SU-DHL-6 (cell line): ENCODE data around the gene LAMB4.

Experiments
- H2AFZ ChIP-seq: fragments of 200-600 bp; sonication (generic); 2 replicates; pipeline ENCODE4 v1.6.1; 2014; ENCODE audit warnings: low read depth, mild to moderate bottlenecking, moderate library complexity, mixed read lengths, antibody characterized with exemption, low read length; ENCODE audit not compliant: severe bottlenecking
- H3F3A ChIP-seq: fragments of 200-600 bp; shearing (Covaris generic); 2 replicates; pipeline ENCODE4 v1.6.0; 2016; ENCODE audit warnings: antibody characterized with exemption, mild to moderate bottlenecking; ENCODE audit not compliant: insufficient read depth
- H3K27ac ChIP-seq: fragments of 200-600 bp; sonication (generic); 2 replicates; pipeline ENCODE4 v1.5.1; 2016; ENCODE audit warnings: low read depth, mild to moderate bottlenecking, low read length, moderate library complexity, mixed read lengths
- H3K27me3 ChIP-seq: fragments of 200-600 bp; sonication (generic), shearing (Covaris generic); 2 replicates; pipeline ENCODE4 v1.6.0; 2014; ENCODE audit warnings: mild to moderate bottlenecking, low read length
- H3K36me3 ChIP-seq: fragments of 200-600 bp; sonication (generic); 2 replicates; pipeline ENCODE4 v1.6.1; 2014; ENCODE audit warnings: mild to moderate bottlenecking, low read length, mixed read lengths
- H3K4me2 ChIP-seq: fragments of 300-600, 200-600 bp; shearing (Covaris generic), sonication (generic); 2 replicates; pipeline ENCODE4 v1.6.0; 2014; ENCODE audit warnings: low read length, low read depth, mild to moderate bottlenecking; ENCODE audit not compliant: poor library complexity, severe bottlenecking
- H3K4me3 ChIP-seq: fragments of 200-600 bp; sonication (generic); 2 replicates; pipeline ENCODE4 v1.5.1; 2014; ENCODE audit warnings: antibody characterized with exemption, low read length, mild to moderate bottlenecking, mixed read lengths; ENCODE audit not compliant: insufficient read depth, poor library complexity, severe bottlenecking
- H3K79me2 ChIP-seq: fragments of 200-600 bp; sonication (generic); 2 replicates; pipeline ENCODE4 v1.6.1; 2014; ENCODE audit warnings: mild to moderate bottlenecking, low read length, moderate library complexity; ENCODE audit not compliant: insufficient read depth
- H3K9ac ChIP-seq: fragments of 200-600 bp; sonication (generic); 2 replicates; pipeline ENCODE4 v1.7.0; 2014; ENCODE audit warnings: mild to moderate bottlenecking, low read length
- H3K9me2 ChIP-seq: fragments of 200-600 bp; sonication (generic); replicated peaks from 2 replicates; pipeline ENCODE4 v1.6.1; 2014; ENCODE audit warnings: low read length; ENCODE audit not compliant: insufficient read depth
- H3K9me3 ChIP-seq: fragments of 200-600 bp; sonication (generic); 2 replicates; pipeline ENCODE4 v1.6.1; 2014; ENCODE audit warnings: low read length, mixed read lengths; ENCODE audit not compliant: insufficient read depth
- H4K20me1 ChIP-seq: fragments of 200-600 bp; sonication (generic); 2 replicates; pipeline ENCODE4 v1.6.1; 2014; ENCODE audit warnings: low read depth, mild to moderate bottlenecking, antibody characterized with exemption, low read length, moderate library complexity, mixed read lengths
- CTCF ChIP-seq: fragments of 200-600 bp; sonication (generic); IDR thresholded peaks from one replicate; pipeline ENCODE4 v1.5.1; 2017; ENCODE audit warnings: antibody characterized with exemption, mild to moderate bottlenecking, low read length, moderate library complexity; ENCODE audit not compliant: insufficient read depth, poor library complexity, severe bottlenecking
- EZH2phosphoT487 ChIP-seq: fragments of 200-600 bp; sonication (generic), shearing (Covaris generic); conservative IDR thresholded peaks from 2 replicates; pipeline ENCODE4 v1.6.1; 2018; ENCODE audit warnings: mild to moderate bottlenecking, antibody characterized with exemption, low read length, moderate library complexity, mixed read lengths

The LAMB4 gene

DNA sequence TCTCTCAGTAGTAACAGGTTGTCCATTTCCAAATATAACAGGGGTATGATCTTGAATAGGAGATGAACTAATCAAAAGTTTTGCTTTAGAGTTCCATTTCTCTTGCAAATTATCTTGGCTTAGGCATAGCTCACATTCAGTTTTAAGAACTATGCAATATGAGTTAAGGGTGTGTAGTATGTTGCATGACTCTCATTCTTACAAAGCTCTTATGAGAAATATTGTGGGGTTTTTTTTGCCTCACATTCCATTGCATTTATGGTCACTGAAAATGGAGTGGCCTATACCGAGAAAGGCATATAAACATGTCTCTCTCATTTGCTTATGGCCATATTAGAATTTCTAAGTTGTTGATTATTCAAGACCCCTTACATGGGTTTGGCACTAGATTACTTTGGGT is 78.7 kb downstream of the LAMB4 start:
- no peak overlapping the region for H3K27ac ChIP-seq
- H4K20me1 ChIP-seq = no peaks in the 10 kb centered on the region

DNA sequence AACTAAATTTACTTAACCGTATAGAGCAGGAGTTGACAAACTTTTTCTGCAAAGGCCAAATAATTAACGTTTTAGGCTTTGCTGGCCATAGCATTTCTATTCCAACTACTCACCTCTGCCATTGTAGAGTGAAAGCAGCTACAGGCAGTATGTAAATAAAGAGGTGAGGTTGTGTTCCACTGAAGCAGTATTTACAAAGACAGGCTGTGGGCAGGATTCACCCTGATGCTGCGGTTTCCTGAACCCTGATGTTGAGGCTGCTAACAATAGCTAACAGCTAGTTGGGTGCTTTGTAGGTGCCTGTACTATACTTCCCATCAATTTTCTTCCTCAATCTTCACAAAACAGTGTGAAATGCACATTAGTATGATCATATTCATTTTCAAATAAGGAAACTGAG is 80.2 kb downstream of the LAMB4 start:
- H3K4me3 ChIP-seq = no peak overlapping the region
- H3K9ac ChIP-seq = no peak overlapping the region
- H3K9me3 ChIP-seq = no peaks in the 10 kb centered on the region
- H3K9me2 ChIP-seq = no peaks in the 10 kb centered on the region
- TF ChIP-seq CTCF = no peak
- TF ChIP-seq EZH2phosphoT487 = no peak
- H3K27me3 ChIP-seq = no peaks in the 10 kb centered on the region
- H2AFZ ChIP-seq = no peak overlapping the region
- H3K27ac ChIP-seq = no peak overlapping the region
- no peaks in the 10 kb centered on the region for H4K20me1 ChIP-seq
- no peaks in the 10 kb centered on the region for H3K79me2 ChIP-seq
- no peaks in the 10 kb centered on the region for H3K36me3 ChIP-seq
- H3K4me2 ChIP-seq = no peak overlapping the region
- H3F3A ChIP-seq = no peaks in the 10 kb centered on the region

More for the DNA sequence above, 78.7 kb downstream of the LAMB4 start:
- H3K36me3 ChIP-seq = no peaks in the 10 kb centered on the region
- no peaks in the 10 kb centered on the region for H3K9me3 ChIP-seq
- TF ChIP-seq CTCF = no peak
- TF ChIP-seq EZH2phosphoT487 = no peak
- no peaks in the 10 kb centered on the region for H3K9me2 ChIP-seq
- H3K9ac ChIP-seq = no peak overlapping the region
- H2AFZ ChIP-seq = no peak overlapping the region
- H3K4me3 ChIP-seq = no peak overlapping the region
- no peaks in the 10 kb centered on the region for H3F3A ChIP-seq
- no peak overlapping the region for H3K4me2 ChIP-seq
- H3K27me3 ChIP-seq = no peaks in the 10 kb centered on the region
- no peaks in the 10 kb centered on the region for H3K79me2 ChIP-seq

DNA sequence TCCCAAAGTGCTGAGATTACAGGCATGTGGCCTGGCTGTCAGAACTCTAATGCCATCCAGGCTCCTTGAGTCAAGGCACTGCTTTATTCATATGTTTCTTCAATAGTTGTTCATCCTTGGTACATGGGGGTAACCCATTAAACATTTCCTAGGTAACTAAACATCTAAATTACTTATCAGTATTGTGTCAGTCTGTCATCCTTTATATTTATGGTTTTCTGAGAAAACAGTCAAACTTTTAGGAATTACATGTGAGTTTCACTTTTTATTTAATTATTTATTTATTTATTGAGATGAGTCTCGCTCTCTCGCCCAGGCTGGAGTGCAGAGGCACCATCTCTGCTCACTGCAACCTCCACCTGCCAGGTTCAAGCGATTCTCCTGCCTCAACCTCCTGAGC is 81.7 kb downstream of the LAMB4 start:
- no peak overlapping the region for H3K27ac ChIP-seq
- no peaks in the 10 kb centered on the region for H3K27me3 ChIP-seq
- H3K9me2 ChIP-seq = no peaks in the 10 kb centered on the region
- no peaks in the 10 kb centered on the region for H4K20me1 ChIP-seq
- no peaks in the 10 kb centered on the region for H3K79me2 ChIP-seq
- H2AFZ ChIP-seq = no peak overlapping the region
- H3K4me2 ChIP-seq = no peak overlapping the region
- TF ChIP-seq CTCF = no peak
- TF ChIP-seq EZH2phosphoT487 = no peak
- H3K36me3 ChIP-seq = no peaks in the 10 kb centered on the region
- H3K9ac ChIP-seq = no peak overlapping the region
- H3K9me3 ChIP-seq = no peaks in the 10 kb centered on the region
- no peaks in the 10 kb centered on the region for H3F3A ChIP-seq
- no peak overlapping the region for H3K4me3 ChIP-seq
